HFF-Myc (cell line): ENCODE results near the gene ANKRD28.

Experiments used
- DNase-seq: peaks from one replicate; pipeline ENCODE4 v3.0.0-alpha.2; 2011; ENCODE audit warnings: low read depth; ENCODE audit errors: extremely low read depth
- H3K4me3 ChIP-seq: replicated peaks from 2 replicates; pipeline ENCODE4 v1.5.1; 2011; ENCODE audit warnings: low read depth, mild to moderate bottlenecking, control low read depth, low read length
- CTCF ChIP-seq: IDR thresholded peaks from 2 replicates; pipeline ENCODE4 v1.5.1; 2012; ENCODE audit warnings: mild to moderate bottlenecking, low read depth, low read length, control low read depth; ENCODE audit errors: missing control alignments

ANKRD28 gene

GRCh38 chr3:15660055-15660935 lies 137.5 kb downstream of the ANKRD28 start:
- TF ChIP-seq CTCF, result no peak
- peak; percentile 55 for DNase-seq
- H3K4me3 ChIP-seq, result no peak overlapping the region

- H3K4me3 ChIP-seq, result no peak overlapping the region
- no peak for DNase-seq
- no peak for TF ChIP-seq CTCF
Measured at GRCh38 chr3:15659254-15659975, 138.4 kb downstream of the ANKRD28 start.

DNA sequence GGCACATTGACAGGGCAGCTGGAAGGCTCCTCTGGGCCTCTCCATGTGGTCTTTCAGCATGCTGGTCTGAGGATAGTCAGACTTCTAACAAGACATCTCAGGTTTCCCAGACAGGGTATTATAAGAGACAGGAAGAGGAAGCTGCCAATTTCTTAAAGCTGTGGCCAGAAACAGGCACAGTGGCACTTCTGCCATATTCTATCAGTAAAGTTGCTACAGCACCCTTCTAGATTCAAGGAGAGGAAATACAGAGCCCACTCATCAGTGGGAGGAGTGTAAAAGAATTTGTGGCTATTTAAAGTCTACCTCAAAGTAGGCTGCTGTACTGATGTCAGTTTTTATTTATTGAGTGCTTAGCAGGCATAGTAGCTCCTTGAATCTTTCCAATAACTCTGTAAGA lies 140.8 kb downstream of the ANKRD28 start:
- no peak for DNase-seq
- no peak overlapping the region for H3K4me3 ChIP-seq
- no peak for TF ChIP-seq CTCF

GRCh38 chr3:15656342-15656741 lies 141.4 kb downstream of the ANKRD28 start:
- no peak overlapping the region for H3K4me3 ChIP-seq
- DNase-seq, result no peak
- TF ChIP-seq CTCF, result no peak

- H3K4me3 ChIP-seq, result no peak overlapping the region
- no peak for DNase-seq
- TF ChIP-seq CTCF, result no peak
Measured at GRCh38 chr3:15654891-15655290, 142.9 kb downstream of the ANKRD28 start.

DNA sequence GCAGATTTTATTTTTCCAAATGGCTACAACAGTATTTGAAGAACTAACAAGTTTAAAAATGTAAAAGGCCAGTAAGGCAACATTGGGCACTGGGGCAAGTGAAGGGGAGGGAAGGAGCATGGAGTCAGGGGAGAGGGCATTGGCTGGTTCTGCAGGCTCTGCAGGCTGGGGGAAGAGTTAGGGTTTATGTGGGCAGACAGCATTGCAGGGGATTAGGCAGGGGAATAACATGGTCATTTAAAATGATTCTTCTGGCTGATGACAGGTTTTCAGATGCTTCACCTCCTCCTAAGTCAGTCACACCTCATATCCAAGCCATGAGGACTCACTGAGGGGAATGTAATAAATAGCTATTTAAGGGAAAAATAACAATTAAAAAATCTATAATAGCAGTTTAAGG lies 143.7 kb downstream of the ANKRD28 start:
- TF ChIP-seq CTCF, result no peak
- no peak overlapping the region for H3K4me3 ChIP-seq
- no peak for DNase-seq
